Neural cell (in vitro differentiated cells): ENCODE measurements around the gene ASTN1. TPM values are rescaled to one million over a fixed set of nuclear protein-coding genes. Genes with fewer than 3 reads are reported as not detected.

Experiments used
- H2AFZ ChIP-seq: fragments of 200-600, 300-800 bp; sonication (generic), shearing (Covaris generic); 2 replicates; pipeline ENCODE4 v1.6.0; 2014; ENCODE audit warnings: low read depth, mild to moderate bottlenecking, antibody characterized with exemption, low read length, moderate library complexity
- H3F3A ChIP-seq: fragments of 200-600 bp; shearing (Covaris generic); 2 replicates; pipeline ENCODE4 v1.6.1; 2016; ENCODE audit warnings: mild to moderate bottlenecking, moderate library complexity, mixed read lengths, antibody characterized with exemption, low read length; ENCODE audit not compliant: insufficient read depth, poor library complexity, severe bottlenecking
- H3K27ac ChIP-seq: fragments of 200-600, 300-800 bp; sonication (generic), shearing (Covaris generic); 2 replicates; pipeline ENCODE4 v1.5.1; 2014; ENCODE audit warnings: mild to moderate bottlenecking, low read length, moderate library complexity
- H3K27me3 ChIP-seq: fragments of 300-800, 200-600 bp; sonication (generic), shearing (Covaris generic); 2 replicates; pipeline ENCODE4 v1.6.0; 2014; ENCODE audit warnings: mild to moderate bottlenecking, low read depth, low read length, moderate library complexity; ENCODE audit not compliant: insufficient read depth
- H3K36me3 ChIP-seq: fragments of 300-800, 200-600 bp; sonication (generic), shearing (Covaris generic); 2 replicates; pipeline ENCODE4 v1.5.1; 2014; ENCODE audit warnings: mild to moderate bottlenecking, antibody characterized with exemption, low read length, moderate library complexity; ENCODE audit not compliant: insufficient read depth
- H3K4me2 ChIP-seq: fragments of 300-800, 200-600 bp; sonication (generic), shearing (Covaris generic); 2 replicates; pipeline ENCODE4 v1.6.0; 2014; ENCODE audit warnings: mild to moderate bottlenecking, low read length
- H3K4me3 ChIP-seq: fragments of 300-800, 200-600 bp; sonication (generic), shearing (Covaris generic); 2 replicates; pipeline ENCODE4 v1.5.1; 2014; ENCODE audit warnings: mild to moderate bottlenecking, low read length, moderate library complexity
- H3K79me2 ChIP-seq: fragments of 200-600 bp; shearing (Covaris generic); replicated peaks from 2 replicates; pipeline ENCODE4 v1.6.0; 2014; ENCODE audit warnings: mild to moderate bottlenecking, low read length, moderate library complexity; ENCODE audit not compliant: insufficient read depth
- H3K9ac ChIP-seq: fragments of 300-800, 200-600 bp; sonication (generic), shearing (Covaris generic); 2 replicates; pipeline ENCODE4 v1.6.1; 2016; ENCODE audit warnings: mild to moderate bottlenecking, low read length, mixed read lengths
- H3K9me2 ChIP-seq: fragments of 200-600 bp; shearing (Covaris generic); 2 replicates; pipeline ENCODE4 v1.6.1; 2016; ENCODE audit warnings: mild to moderate bottlenecking, low read length, mixed read lengths; ENCODE audit not compliant: insufficient read depth
- H3K9me3 ChIP-seq: fragments of 200-600, 300-800 bp; sonication (generic), shearing (Covaris generic); 2 replicates; pipeline ENCODE4 v1.6.1; 2016; ENCODE audit warnings: mild to moderate bottlenecking, mixed run types, low read length, moderate library complexity, mixed read lengths
- H4K20me1 ChIP-seq: fragments of 200-600 bp; shearing (Covaris generic); 2 replicates; pipeline ENCODE4 v1.6.1; 2016; ENCODE audit warnings: mild to moderate bottlenecking, mixed run types; ENCODE audit not compliant: insufficient read depth
- EP300 ChIP-seq: fragments of 450-650 bp; conservative IDR thresholded peaks from 2 replicates; pipeline ENCODE4 v1.6.1; 2014; ENCODE audit warnings: antibody characterized with exemption, mild to moderate bottlenecking, moderate library complexity; ENCODE audit not compliant: poor library complexity, severe bottlenecking
- EZH2 ChIP-seq: fragments of 200-600, 300-800 bp; shearing (Covaris generic), sonication (generic); IDR thresholded peaks from 2 replicates; pipeline ENCODE4 v1.6.1; 2014; ENCODE audit warnings: antibody characterized with exemption, low read length, borderline replicate concordance, mild to moderate bottlenecking; ENCODE audit not compliant: insufficient read depth, poor library complexity, severe bottlenecking
- MXI1 ChIP-seq: fragments of 450-650 bp; conservative IDR thresholded peaks from 2 replicates; pipeline ENCODE4 v1.6.1; 2014; ENCODE audit warnings: antibody characterized with exemption, mild to moderate bottlenecking; ENCODE audit not compliant: poor library complexity, severe bottlenecking
- POLR2AphosphoS5 ChIP-seq: IDR thresholded peaks from 2 replicates; pipeline ENCODE4 v1.6.1; 2012
- RAD21 ChIP-seq: fragments of 450-650 bp; conservative IDR thresholded peaks from 2 replicates; pipeline ENCODE4 v1.6.1; 2014; ENCODE audit warnings: antibody characterized with exemption, mild to moderate bottlenecking, moderate library complexity
- SMC3 ChIP-seq: fragments of 450-650 bp; conservative IDR thresholded peaks from 2 replicates; pipeline ENCODE4 v1.6.1; 2014; ENCODE audit warnings: antibody characterized with exemption, mild to moderate bottlenecking, moderate library complexity; ENCODE audit not compliant: poor library complexity
- TAF1 ChIP-seq: IDR thresholded peaks from 2 replicates; pipeline ENCODE4 v1.6.1; 2012; ENCODE audit warnings: low read depth
- polyA plus RNA-seq: library from polyadenylated mRNA; depleted of rRNA; stranded (reverse); fragments of >200 nt; gene quantifications from 2 replicates; pipeline ENCODE4 v1.2.3, GENCODE V29; 2014
- TF ChIP-seq, protein P1 (sequence below): fragments of 450-650 bp; IDR thresholded peaks from 2 replicates; pipeline ENCODE4 v1.5.1; 2014; ENCODE audit warnings: antibody characterized with exemption, mild to moderate bottlenecking, moderate library complexity; ENCODE audit not compliant: poor library complexity, severe bottlenecking
- TF ChIP-seq, protein P2 (sequence below): IDR thresholded peaks from 2 replicates; pipeline ENCODE4 v1.6.1; 2012; ENCODE audit warnings: borderline replicate concordance

ASTN1 gene
- polyA plus RNA-seq, 1 donor from 2014 or later = 33.4 TPM

GRCh38 chr1:176994931-176995596, 169.4 kb downstream of the ASTN1 start:
- Histone ChIP-seq H3K9me2 (no peaks in the 10 kb centered on the region), H4K20me1 (no peaks in the 10 kb centered on the region), H3K27me3 (no peaks in the 10 kb centered on the region), H3F3A (no peaks in the 10 kb centered on the region), H3K27ac (no peak overlapping the region), H3K36me3 (no peaks in the 10 kb centered on the region), H3K79me2 (no peaks in the 10 kb centered on the region), H3K4me2 (no peak overlapping the region), H3K4me3 (no peak overlapping the region), H3K9me3 (no peaks in the 10 kb centered on the region), H2AFZ (no peak overlapping the region), H3K9ac (no peak overlapping the region)
- TF ChIP-seq EZH2 (no peak), EP300 (no peak), POLR2AphosphoS5 (no peak), RAD21 (no peak), MXI1 (no peak), SMC3 (no peak)
- TF ChIP-seq, protein P1, sequence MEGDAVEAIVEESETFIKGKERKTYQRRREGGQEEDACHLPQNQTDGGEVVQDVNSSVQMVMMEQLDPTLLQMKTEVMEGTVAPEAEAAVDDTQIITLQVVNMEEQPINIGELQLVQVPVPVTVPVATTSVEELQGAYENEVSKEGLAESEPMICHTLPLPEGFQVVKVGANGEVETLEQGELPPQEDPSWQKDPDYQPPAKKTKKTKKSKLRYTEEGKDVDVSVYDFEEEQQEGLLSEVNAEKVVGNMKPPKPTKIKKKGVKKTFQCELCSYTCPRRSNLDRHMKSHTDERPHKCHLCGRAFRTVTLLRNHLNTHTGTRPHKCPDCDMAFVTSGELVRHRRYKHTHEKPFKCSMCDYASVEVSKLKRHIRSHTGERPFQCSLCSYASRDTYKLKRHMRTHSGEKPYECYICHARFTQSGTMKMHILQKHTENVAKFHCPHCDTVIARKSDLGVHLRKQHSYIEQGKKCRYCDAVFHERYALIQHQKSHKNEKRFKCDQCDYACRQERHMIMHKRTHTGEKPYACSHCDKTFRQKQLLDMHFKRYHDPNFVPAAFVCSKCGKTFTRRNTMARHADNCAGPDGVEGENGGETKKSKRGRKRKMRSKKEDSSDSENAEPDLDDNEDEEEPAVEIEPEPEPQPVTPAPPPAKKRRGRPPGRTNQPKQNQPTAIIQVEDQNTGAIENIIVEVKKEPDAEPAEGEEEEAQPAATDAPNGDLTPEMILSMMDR = no peak
- TF ChIP-seq, protein P2, sequence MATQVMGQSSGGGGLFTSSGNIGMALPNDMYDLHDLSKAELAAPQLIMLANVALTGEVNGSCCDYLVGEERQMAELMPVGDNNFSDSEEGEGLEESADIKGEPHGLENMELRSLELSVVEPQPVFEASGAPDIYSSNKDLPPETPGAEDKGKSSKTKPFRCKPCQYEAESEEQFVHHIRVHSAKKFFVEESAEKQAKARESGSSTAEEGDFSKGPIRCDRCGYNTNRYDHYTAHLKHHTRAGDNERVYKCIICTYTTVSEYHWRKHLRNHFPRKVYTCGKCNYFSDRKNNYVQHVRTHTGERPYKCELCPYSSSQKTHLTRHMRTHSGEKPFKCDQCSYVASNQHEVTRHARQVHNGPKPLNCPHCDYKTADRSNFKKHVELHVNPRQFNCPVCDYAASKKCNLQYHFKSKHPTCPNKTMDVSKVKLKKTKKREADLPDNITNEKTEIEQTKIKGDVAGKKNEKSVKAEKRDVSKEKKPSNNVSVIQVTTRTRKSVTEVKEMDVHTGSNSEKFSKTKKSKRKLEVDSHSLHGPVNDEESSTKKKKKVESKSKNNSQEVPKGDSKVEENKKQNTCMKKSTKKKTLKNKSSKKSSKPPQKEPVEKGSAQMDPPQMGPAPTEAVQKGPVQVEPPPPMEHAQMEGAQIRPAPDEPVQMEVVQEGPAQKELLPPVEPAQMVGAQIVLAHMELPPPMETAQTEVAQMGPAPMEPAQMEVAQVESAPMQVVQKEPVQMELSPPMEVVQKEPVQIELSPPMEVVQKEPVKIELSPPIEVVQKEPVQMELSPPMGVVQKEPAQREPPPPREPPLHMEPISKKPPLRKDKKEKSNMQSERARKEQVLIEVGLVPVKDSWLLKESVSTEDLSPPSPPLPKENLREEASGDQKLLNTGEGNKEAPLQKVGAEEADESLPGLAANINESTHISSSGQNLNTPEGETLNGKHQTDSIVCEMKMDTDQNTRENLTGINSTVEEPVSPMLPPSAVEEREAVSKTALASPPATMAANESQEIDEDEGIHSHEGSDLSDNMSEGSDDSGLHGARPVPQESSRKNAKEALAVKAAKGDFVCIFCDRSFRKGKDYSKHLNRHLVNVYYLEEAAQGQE = no peak

- H2AFZ ChIP-seq = no peak overlapping the region
- no peaks in the 10 kb centered on the region for H3F3A ChIP-seq
- no peak overlapping the region for H3K4me2 ChIP-seq
- H3K36me3 ChIP-seq = no peaks in the 10 kb centered on the region
- H4K20me1 ChIP-seq = no peaks in the 10 kb centered on the region
- H3K4me3 ChIP-seq = no peak overlapping the region
- H3K9me3 ChIP-seq = no peaks in the 10 kb centered on the region
- no peak overlapping the region for H3K9ac ChIP-seq
- no peaks in the 10 kb centered on the region for H3K9me2 ChIP-seq
- no peaks in the 10 kb centered on the region for H3K27me3 ChIP-seq
- H3K79me2 ChIP-seq = no peaks in the 10 kb centered on the region
- TF ChIP-seq SMC3 (no peak), EP300 (no peak), EZH2 (no peak), POLR2AphosphoS5 (no peak), RAD21 (no peak), TAF1 (no peak), MXI1 (no peak)
- TF ChIP-seq, protein P2 = no peak
- TF ChIP-seq, protein P1 = no peak
- no peak overlapping the region for H3K27ac ChIP-seq
These were observed 170.9 kb downstream of the ASTN1 start for GRCh38 chr1:176993587-176993986.
